ENCODE measurements around the gene EXOC4. TPM values are rescaled to one million over a fixed set of nuclear protein-coding genes. Genes with fewer than 3 reads are reported as not detected.

Gene EXOC4
- total RNA-seq, 1 experiment from 2014 or later, result 77.0 TPM

DNA sequence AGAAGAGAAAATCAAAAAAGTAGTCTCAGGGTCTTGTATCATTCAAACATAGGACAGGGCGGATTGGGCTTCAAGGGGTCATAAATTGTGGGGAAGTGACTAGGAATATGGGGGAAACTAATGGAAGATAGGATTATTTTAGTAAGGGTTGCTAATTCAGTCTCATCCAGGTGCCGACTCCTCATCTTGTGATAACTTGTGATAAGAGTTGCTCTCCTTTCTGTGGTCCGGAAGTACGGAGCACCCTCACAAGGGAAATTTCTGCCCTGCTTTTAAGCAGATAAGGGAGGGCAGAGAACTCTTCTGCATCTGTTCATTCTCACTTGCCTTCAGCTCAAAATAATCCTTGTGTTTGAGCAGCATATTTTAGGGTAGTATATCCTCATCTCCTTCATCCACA is 437.9 kb downstream of the EXOC4 start:
- DNase-seq (ENCODE audit: extremely low read depth, low read depth), result no peak

DNA sequence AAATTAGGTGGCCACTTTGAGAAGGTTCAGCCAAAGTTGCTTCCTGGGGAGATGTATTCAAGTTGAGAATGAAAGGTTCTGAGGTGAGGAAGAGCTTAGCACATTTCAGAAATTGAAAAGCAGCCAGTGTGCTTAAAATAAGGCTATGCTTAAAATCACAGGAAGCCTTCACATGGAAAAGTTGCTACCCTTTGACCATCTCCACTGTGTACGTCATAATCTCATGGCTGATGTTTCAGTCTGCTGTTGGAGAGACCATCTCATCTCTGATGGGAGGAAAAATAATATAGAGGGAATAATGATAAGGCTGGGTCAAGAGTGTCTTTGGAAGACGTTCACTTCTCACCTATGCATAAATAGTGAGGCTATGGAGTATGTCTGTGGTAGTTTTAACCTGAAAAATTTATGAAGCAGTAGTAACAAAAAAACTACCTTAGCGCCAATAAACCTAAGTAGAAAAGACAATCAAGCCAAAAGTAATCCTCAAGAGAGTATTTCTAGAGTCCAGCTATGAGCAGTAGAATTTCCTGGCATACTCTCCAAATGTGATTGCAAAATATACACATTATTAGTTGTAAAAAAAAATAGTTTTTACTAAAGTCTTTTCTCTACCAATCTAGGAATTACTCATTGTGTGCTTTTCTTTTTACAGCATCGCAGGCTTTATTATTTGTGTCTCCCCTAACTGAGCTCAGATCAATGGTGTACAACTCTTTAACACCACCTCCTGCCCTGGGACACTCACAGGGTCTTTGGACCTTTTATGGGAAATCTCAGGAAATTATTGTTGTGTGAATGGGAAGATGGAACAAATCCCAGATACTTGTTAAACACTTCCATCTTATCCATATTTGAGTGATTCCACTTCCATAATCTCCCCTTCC is 439.1 kb downstream of the EXOC4 start:
- DNase-seq (ENCODE audit: extremely low read depth, low read depth), result no peak

DNA sequence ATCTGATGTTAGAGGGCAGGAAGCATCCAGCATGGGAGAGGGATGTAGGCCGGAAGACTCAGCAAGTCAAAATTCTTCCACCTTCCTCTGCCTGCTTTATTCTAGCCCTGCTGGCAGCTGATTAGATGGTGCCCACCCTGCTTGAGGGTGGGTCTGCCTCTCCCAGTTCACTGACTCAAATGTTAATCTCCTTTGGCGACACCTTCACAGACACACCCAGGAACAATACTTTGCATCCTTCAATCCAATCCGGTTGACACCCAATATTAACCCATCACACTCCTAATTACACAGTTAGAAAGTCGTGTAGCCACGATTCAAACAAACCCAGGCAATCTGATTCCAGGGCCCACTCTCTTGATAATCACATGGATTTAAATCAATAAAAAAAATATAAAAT is 440.4 kb downstream of the EXOC4 start:
- no peak for DNase-seq (ENCODE audit: extremely low read depth, low read depth)

DNA sequence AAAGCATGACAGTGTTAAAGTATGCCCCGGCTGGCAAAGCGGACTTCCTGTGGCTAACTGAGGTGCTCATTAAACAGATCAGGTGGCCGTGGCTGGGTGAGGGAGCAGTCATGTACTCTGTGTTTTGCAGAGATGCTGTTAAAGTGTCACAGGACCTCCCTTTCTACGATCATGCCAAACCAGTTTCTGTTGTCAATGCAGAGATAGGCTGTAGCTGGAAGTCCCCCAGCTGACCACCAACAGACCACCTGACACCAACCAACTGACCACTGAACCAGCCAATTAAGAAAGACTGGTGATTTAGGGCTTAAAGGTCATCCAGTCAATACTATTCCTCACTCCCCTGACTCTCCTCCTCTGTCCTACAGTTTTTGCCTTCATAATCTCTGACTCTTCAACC is 443.2 kb downstream of the EXOC4 start:
- no peak for DNase-seq (ENCODE audit: extremely low read depth, low read depth)

DNA sequence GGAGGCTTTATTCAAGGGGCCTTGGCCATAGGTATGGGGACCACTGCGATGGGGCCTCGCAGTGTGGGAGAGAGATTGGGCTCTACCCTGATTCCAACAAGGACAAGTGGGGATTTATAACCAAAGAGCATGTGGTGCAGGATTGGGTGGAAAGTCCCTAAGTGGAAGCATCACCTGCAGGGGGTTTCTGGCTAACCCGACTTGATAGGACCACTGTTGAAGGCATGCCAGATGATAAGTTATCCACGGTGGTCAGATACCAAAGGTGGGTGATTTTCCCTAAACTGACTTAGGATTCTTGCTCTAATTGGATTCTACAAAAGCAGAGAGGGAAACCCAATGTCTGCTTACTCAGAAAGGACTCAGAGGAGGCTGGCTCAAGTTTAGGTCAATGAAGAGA is 444.7 kb downstream of the EXOC4 start:
- DNase-seq (ENCODE audit: extremely low read depth, low read depth), result no peak

DNA sequence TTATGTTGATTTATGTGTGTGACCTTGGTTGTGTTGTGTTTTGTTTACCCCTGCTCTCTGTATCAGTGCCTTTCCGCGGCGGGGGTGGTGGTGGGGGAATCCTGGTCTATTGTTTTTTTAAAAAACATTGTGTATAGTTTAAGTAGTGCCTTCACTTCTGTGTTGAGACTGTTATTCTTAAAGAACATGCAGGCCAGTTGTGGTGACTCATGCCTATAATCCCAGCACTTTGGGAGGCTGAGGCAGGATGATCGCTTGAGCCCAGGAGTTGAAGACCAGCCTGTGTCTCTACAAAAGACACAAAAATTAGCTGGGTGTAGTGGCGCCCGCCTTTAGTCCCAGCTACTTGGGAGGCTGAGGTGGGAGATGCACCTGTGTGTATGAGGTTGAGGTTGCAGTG is 445.2 kb downstream of the EXOC4 start:
- DNase-seq (ENCODE audit: extremely low read depth, low read depth), result no peak

DNA sequence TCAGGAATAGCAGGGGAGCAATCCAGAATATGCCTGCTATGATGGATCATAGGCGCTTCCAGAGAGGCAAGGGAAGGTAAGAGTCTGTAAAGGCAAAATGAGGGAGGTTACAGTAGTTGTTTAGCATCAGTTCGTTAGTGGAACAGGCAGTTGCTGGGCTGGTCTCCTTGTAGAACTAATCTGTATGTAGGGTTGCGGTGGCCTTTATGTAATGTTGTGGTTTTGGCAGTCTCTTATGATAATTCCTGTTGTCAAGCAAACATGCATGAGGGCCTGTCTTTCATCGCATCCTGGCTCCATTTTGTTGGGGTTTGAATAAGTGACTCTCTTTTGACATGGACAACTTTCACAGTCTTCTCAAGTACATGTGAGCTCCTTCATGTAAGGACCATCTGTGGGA is 446.5 kb downstream of the EXOC4 start:
- no peak for DNase-seq (ENCODE audit: extremely low read depth, low read depth)

DNA sequence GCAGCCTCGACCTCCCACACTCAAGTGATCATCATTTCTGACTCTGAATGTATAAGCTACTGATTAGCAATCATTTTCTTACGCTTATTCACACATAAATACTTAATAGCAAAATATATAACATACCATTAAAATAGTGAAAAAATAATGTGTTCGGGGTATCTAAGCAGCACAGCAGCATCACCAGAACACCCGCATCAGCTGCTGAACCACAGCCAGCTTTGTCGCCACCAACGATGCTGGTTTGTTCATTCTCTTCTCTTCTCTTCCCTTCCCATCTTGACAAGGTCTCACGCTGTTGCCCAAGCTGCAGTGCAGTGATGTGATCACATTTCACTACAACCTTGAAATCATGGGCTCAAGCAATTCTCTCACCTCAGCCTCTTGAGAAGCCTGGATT is 449.2 kb downstream of the EXOC4 start:
- no peak for DNase-seq (ENCODE audit: extremely low read depth, low read depth)

DNA sequence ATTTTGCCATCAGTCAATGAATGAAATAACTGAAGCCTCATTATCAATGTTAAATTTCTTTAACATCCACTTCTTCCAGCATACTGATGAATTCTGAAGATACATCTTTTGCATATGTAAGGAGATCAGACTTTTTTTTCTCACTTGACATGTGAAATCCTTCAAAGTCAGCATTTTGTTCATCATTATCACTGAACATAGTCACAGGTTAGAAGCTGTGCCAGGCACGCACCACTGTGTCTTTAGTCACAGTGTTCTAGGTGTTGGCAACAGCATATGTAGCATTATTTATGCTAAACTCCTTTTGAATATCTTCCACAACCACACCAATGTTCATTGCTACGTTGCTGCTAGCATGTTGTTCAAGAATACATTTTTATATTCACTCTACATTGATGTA is 450.1 kb downstream of the EXOC4 start:
- no peak for DNase-seq (ENCODE audit: extremely low read depth, low read depth)

DNA sequence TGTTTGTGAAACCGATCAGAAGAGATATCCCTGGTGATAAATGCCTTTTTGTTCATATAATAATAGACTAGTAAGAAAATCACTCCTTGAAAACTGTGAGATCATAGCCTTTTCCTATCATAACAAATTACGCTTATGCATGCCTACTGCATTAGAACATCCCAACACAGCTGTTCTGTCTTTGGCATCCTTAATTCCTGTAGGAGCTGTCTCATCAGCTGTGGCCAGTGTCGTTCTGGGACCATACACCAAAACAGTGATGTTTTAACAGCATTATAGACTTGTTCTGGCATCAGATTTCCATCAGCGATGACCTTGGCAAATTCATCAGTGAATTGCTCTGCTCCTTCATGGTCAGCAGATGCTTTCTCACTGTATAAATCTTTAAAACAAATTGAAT is 450.7 kb downstream of the EXOC4 start:
- no peak for DNase-seq (ENCODE audit: extremely low read depth, low read depth)

DNA sequence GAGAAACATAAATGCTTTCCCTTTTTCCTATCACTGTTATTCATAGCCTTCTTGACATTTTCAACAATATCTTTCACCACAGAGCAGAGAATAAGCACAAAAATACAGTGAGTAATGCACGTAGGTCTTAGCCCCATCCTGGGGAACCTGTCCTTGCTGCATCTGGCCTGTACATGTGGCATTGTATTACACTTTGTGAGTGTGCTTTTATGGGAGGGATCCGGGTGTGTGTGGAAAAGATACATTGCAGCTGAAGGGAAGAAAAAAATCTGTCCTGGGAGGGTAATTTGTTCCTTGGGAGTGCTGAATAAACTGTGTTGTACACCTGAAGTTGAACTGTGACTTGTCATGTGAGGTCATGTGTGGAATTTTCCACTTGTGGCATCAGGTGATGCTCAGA is 451.6 kb downstream of the EXOC4 start:
- no peak for DNase-seq (ENCODE audit: extremely low read depth, low read depth)

DNA sequence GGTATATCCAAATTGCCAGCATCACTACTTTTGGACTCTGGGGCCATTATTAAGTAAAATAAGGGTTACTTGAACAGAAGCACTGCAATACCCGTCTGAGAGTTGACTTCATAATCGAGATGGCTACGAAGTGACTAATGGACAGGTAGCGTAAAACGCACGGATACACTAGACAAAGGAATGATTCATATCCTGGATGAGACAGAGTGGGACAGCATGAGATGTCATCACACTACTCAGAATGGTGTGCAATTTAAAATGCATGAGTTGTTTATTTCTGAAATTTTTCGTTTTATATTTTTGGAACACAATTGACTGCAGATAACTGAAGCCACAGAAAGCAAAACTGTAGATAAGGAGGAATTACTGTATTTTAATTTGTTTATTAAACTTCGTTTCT is 452.7 kb downstream of the EXOC4 start:
- peak; percentile 67 for DNase-seq (ENCODE audit: extremely low read depth, low read depth)

DNA sequence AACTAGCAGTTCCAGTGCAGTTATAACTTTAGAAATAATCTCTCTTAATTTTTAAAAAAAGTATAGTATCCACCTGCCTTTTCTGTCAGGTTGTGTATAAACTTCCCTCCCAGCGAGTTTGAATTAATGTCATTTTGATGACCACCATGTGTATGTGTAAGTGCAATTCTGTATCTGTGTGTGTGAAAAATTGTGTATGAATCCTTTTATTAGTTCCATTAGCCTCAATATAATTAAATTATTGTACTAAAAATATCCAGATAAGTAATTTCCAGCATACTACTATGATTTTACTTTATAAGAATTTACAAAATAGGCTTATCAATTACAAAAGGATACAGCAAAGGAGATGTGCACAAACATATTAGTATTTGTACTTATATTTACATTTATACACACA is 453.1 kb downstream of the EXOC4 start:
- DNase-seq (ENCODE audit: extremely low read depth, low read depth), result no peak

DNA sequence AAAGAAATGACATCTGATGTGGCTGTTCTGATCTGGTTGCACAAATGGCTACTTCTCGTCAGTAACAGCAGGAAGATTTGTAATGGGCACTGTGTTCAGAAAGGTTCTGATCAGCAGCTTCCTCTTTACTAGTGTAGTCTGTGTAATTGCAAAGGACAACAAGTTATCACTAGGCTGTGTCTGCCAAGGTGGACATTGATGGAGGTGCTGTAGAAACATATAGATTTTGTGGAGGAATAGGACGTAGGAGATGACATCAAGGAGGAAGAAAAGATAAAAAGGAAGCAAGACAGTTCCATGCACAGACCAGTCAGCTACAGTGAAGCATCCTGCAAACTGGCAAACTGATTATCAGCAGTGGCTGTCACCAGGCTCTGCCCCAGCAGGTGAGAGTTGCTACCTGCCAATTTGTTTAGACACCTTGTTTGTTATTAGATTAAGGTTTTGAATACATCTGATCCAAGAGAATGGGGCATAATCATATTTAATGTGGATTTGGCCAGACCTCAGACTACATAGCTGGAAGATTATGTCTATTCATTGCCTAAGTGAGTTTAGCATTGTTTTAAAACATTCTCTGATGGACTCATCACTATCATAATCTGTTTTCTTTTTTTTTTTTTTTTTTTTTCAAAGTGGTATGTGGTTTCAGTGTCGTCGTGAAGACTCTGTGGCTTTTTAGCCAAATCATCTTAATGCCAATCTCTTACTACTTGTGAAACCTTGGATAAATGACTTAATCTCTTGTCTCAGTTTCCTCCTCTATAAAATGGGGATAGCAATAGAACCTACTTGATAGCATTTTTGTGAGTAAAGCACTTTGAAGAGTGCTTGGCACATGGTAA is 456.4 kb downstream of the EXOC4 start:
- no peak for DNase-seq (ENCODE audit: extremely low read depth, low read depth)

DNA sequence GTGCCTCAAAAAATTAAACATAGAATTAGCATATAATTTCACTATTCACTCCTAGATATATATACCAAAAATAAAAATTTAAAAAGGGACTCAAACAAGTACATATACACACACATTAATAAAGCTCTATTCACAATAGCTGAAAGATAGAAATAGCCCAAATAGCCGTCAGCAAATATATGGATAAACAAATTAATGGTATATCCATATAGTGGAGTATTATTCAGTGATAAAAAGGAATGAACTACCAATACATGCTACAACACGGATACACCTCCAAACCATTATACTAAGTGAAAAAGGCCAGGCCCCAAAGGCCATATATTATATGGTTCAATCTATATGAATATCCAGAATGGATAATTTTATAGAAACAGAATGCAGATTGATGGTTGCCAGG is 459.7 kb downstream of the EXOC4 start:
- DNase-seq (ENCODE audit: extremely low read depth, low read depth), result no peak

DNA sequence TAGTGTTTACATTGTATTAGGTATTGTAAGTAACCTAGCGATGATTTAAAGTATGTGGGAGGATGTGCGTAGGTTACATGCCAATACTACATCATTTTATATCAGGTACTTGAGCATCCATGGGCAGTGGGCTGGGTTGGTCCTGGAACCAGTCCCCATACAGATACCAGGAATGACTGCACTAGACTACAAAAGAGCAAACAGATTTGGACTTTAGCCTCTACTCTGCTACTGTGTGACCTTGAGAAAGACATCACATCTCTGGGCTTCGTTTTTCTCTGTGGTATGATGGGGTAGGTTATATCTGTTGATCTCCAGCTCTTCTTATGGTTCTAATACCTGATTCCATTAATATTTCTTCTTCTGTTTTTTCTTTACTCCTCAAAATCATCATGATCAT is 461.8 kb downstream of the EXOC4 start:
- no peak for DNase-seq (ENCODE audit: extremely low read depth, low read depth)

DNA sequence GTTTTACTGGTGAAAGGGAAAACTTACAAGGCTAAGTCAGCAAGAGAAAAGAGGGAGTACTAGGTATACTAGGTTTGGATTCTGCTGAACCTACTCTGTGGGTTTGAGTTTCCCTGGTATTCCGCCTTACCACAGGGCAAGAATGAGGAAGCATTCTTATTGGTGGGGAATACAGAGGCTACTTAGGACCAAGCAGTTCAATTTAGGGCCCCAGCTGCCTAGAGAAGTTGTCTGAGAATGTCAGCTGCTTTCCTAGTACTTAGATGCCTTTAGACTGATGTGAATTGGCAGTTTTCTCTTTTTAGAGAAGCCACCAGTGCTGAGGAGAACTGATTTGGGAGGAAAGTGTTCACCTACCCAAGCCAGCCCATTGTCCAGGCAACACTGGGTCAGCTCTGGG is 465.3 kb downstream of the EXOC4 start:
- DNase-seq (ENCODE audit: extremely low read depth, low read depth), result no peak

DNA sequence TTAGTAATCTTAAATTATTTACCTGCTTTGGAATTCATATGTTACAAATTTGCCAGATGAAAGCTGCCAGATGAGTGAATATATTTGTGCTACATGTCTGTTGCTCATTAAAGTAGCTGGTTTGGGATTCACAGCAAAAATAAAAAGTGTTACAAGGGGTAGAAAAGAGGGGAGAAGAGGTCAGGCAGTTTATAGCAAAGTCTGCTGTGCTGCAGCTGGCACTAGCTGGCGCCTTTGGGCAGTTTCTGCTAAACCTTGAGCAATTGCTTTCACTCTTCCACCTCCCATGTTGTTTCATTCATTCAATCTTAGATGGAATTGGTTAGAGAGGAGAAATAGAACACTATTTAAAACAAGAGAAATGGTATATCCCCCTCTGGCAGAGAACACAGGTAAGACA is 470.2 kb downstream of the EXOC4 start:
- DNase-seq (ENCODE audit: extremely low read depth, low read depth), result no peak

DNA sequence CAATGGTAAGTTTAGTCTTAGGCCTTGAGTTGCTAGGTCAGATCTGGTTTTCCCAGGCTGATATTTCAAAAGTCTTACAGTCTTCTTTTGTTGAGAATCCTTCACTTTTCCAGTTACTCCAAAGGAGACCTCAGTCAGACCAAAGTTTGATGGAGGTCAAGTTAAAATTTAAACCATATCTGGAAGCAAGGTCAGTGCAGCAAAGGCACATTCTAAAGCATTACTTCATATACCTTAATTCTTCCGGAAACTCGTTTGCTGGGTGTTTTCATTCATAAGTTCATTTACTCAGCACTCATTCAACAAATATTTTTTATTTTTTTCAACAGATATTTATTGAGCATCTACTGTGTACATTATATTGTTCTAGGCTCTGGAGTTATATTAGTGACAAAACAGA is 471.3 kb downstream of the EXOC4 start:
- no peak for DNase-seq (ENCODE audit: extremely low read depth, low read depth)

DNA sequence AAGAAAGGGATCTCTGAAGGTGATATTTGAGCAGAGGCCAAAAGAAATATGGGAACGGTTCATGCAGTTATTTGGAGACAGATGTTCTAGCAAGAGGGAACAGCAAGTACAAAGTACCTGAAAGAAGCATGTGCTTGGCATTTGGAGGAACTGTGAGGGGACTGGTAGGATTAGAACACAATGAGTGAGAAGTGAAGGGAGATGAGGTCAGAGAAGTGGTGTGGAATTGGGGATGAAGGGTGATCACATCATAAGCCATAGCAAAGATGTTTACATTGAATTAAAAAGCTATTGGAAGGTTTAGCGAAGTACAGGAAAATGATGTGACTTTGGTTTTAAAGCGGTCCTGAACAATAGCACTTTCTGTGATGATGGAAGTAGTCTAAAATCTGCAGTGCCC is 471.8 kb downstream of the EXOC4 start:
- DNase-seq (ENCODE audit: extremely low read depth, low read depth), result no peak

DNA sequence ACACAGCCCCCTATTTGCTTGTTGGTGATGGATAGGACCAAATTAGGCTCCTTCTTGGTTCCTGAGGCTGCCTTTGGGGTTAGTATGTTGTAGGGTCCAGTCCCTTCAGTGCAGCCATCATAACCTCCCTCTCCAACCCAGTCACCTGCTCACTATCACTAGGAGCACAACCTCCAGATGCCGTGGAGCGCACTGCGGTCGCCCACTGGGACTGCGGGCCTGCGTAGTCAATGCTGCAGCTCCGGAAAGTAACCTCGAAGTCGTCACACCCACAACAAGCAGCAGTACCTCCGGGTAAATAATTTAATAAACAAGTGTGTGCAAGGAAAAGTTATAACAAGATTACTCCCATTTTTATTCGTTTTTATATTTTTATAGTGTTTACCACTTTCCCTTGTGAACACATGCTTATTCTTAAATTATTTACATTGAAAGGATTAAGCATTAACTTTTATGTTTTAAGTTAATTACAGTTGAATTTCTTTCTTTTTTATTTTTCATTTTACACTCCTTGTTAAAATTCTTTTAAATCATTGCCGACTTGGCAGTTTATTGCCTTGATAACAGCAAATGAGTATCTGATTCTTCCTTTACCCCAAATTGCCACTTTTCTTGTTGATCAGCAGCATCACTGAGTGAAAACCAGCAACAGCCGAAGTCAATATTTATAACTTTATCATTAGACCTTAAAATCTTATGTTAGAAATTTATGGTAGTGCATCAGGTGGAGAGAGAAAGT is 474.8 kb downstream of the EXOC4 start:
- DNase-seq (ENCODE audit: extremely low read depth, low read depth), result no peak

Data from NCI-H460 (cell line).